H1 (cell line): ENCODE data around the gene KLK5. TPM values are rescaled to one million over a fixed set of nuclear protein-coding genes. Genes with fewer than 3 reads are reported as not detected.

Experiments used
- CTCF ChIA-PET: fragments of 300-600 bp; sonication (Branson Sonifier 250); formaldehyde crosslinking; loops from one replicate; lab custom pipeline; 2021; ENCODE audit not compliant: partially characterized antibody; lab: Charles Lee
- POLR2A ChIA-PET: fragments of 300-600 bp; sonication (Branson Sonifier 250); formaldehyde crosslinking; loops from one replicate; lab custom pipeline; 2021; ENCODE audit warnings: inconsistent platforms; ENCODE audit not compliant: partially characterized antibody; lab: Charles Lee
- DNase-seq, 2 experiments: peaks; one replicate each; pipeline versions ENCODE4 v3.0.0 to v3.0.0-alpha.2; 2010 to 2022; ENCODE audit warnings: low spot score in 2 of 2, low read depth in 1 of 2, mixed read lengths in 1 of 2
- FAIRE-seq: peaks from 2 replicates; lab custom pipeline; 2011; peaks lifted over from hg19 to GRCh38; lab: Jason Lieb, UNC
- H2AFZ ChIP-seq: 2 replicates; pipeline ENCODE4 v1.8.1; 2012; ENCODE audit warnings: low read length, inconsistent platforms
- H2AK5ac ChIP-seq: 2 replicates; pipeline ENCODE4 v1.6.1; 2013; ENCODE audit warnings: low read depth, low read length
- H2BK120ac ChIP-seq: replicated peaks from 2 replicates; pipeline ENCODE3; 2013; ENCODE audit warnings: low read depth, low read length, inconsistent platforms
- H2BK12ac ChIP-seq: 2 replicates; pipeline ENCODE4 v1.6.1; 2013; ENCODE audit warnings: low read depth, low read length
- H2BK15ac ChIP-seq: 2 replicates; pipeline ENCODE4 v1.6.1; 2013; ENCODE audit warnings: low read length
- H2BK20ac ChIP-seq: 2 replicates; pipeline ENCODE4 v1.6.1; 2013; ENCODE audit warnings: low read length
- H2BK5ac ChIP-seq: 2 replicates; pipeline ENCODE4 v1.6.1; 2013; ENCODE audit warnings: low read depth, low read length
- H3K14ac ChIP-seq: 2 replicates; pipeline ENCODE4 v1.6.1; 2013; ENCODE audit warnings: inconsistent platforms; ENCODE audit not compliant: insufficient read length
- H3K18ac ChIP-seq: 2 replicates; pipeline ENCODE4 v1.6.1; 2013; ENCODE audit warnings: low read length; ENCODE audit errors: extremely low read depth
- H3K23ac ChIP-seq: 2 replicates; pipeline ENCODE4 v1.6.1; 2013; ENCODE audit warnings: inconsistent platforms; ENCODE audit not compliant: insufficient read length
- H3K23me2 ChIP-seq: 2 replicates; pipeline ENCODE4 v1.6.1; 2013; ENCODE audit warnings: low read depth, low read length
- H3K27ac ChIP-seq: 2 replicates; pipeline ENCODE4 v1.6.1; 2011; ENCODE audit warnings: low read depth, low read length, inconsistent platforms
- H3K27me3 ChIP-seq, 4 experiments: replicated peaks in 1 of 4; 1 replicate in 1 of 4; 2 replicates in 3 of 4; pipeline versions ENCODE4 v1.6.1 to v1.8.1; 2011 to 2013; ENCODE audit warnings: low read length in 3 of 4, mild to moderate bottlenecking in 3 of 4, inconsistent platforms in 2 of 4, mixed read lengths in 2 of 4, moderate library complexity in 1 of 4; ENCODE audit not compliant: control insufficient read depth in 3 of 4, insufficient read depth in 3 of 4; ENCODE audit errors: extremely low read depth in 1 of 4
- H3K36me3 ChIP-seq, 4 experiments: 2 replicates each; pipeline versions ENCODE4 v1.6.1 to v1.8.1; 2011 to 2013; ENCODE audit warnings: mild to moderate bottlenecking in 4 of 4, low read length in 3 of 4, moderate library complexity in 2 of 4, control low read depth in 1 of 4, inconsistent platforms in 1 of 4; ENCODE audit not compliant: insufficient read depth in 4 of 4, control insufficient read depth in 2 of 4
- H3K4ac ChIP-seq: replicated peaks from 2 replicates; pipeline ENCODE3; 2013; ENCODE audit warnings: low read length, low read depth, mixed read lengths, inconsistent platforms; ENCODE audit not compliant: insufficient read length
- H3K4me1 ChIP-seq, 4 experiments: replicated peaks in 1 of 4; 1 replicate in 1 of 4; 2 replicates in 3 of 4; pipeline versions ENCODE4 v1.6.1 to v1.8.1; 2011 to 2013; ENCODE audit warnings: low read length in 3 of 4, inconsistent platforms in 2 of 4, mixed read lengths in 1 of 4; ENCODE audit not compliant: insufficient read depth in 4 of 4, control insufficient read depth in 3 of 4
- H3K4me2 ChIP-seq, 2 experiments: 2 replicates each; pipeline versions ENCODE4 v1.6.1 to v1.8.1; 2011 to 2013; ENCODE audit warnings: low read depth in 2 of 2, low read length in 2 of 2, control low read depth in 1 of 2, inconsistent platforms in 1 of 2, mild to moderate bottlenecking in 1 of 2; ENCODE audit not compliant: insufficient read depth in 1 of 2
- H3K4me3 ChIP-seq, 4 experiments: fragments of 200-600, 300-600 bp in 1 of 4; sonication (generic), shearing (Covaris generic), sonication (Bioruptor Twin) in 1 of 4; 2 replicates each; pipeline versions ENCODE4 v1.5.1 to v1.8.1; 2011 to 2016; ENCODE audit warnings: low read length in 4 of 4, low read depth in 3 of 4, control low read depth in 2 of 4, inconsistent platforms in 2 of 4, mild to moderate bottlenecking in 2 of 4, mixed read lengths in 1 of 4, moderate library complexity in 1 of 4; ENCODE audit not compliant: insufficient read depth in 2 of 4; ENCODE audit errors: extremely low read depth in 1 of 4
- H3K56ac ChIP-seq: replicated peaks from 2 replicates; pipeline ENCODE3; 2013; ENCODE audit warnings: low read depth, mild to moderate bottlenecking, mixed read lengths, low read length, inconsistent platforms; ENCODE audit not compliant: insufficient read length
- H3K79me1 ChIP-seq: 2 replicates; pipeline ENCODE4 v1.6.1; 2013; ENCODE audit warnings: low read depth, low read length, control low read depth
- H3K79me2 ChIP-seq, 2 experiments: 2 replicates each; pipeline versions ENCODE4 v1.6.1 to v1.8.1; 2012 to 2013; ENCODE audit warnings: low read length in 2 of 2, mild to moderate bottlenecking in 2 of 2, inconsistent platforms in 1 of 2; ENCODE audit not compliant: insufficient read depth in 2 of 2, control insufficient read depth in 1 of 2
- H3K9ac ChIP-seq, 4 experiments: replicated peaks in 1 of 4; 1 replicate in 1 of 4; 2 replicates in 3 of 4; pipeline versions ENCODE4 v1.6.1 to v1.8.1; 2011 to 2013; ENCODE audit warnings: low read depth in 3 of 4, low read length in 3 of 4, control low read depth in 2 of 4, mild to moderate bottlenecking in 2 of 4, moderate library complexity in 2 of 4, inconsistent platforms in 1 of 4; ENCODE audit errors: extremely low read depth in 1 of 4
- H3K9me3 ChIP-seq, 2 experiments: 2 replicates each; pipeline versions ENCODE4 v1.6.1 to v1.8.1; 2012 to 2013; ENCODE audit warnings: mild to moderate bottlenecking in 2 of 2, moderate library complexity in 2 of 2, control low read depth in 1 of 2, inconsistent platforms in 1 of 2, low read depth in 1 of 2, low read length in 1 of 2, mixed read lengths in 1 of 2; ENCODE audit not compliant: insufficient read depth in 2 of 2
- H4K20me1 ChIP-seq, 2 experiments: replicated peaks in 1 of 2; 2 replicates each; pipeline versions ENCODE3 to v1.8.1; 2011 to 2013; ENCODE audit warnings: inconsistent platforms in 2 of 2, low read length in 2 of 2, mild to moderate bottlenecking in 1 of 2; ENCODE audit not compliant: insufficient read depth in 2 of 2, control insufficient read depth in 1 of 2
- H4K5ac ChIP-seq: 2 replicates; pipeline ENCODE4 v1.6.1; 2013; ENCODE audit warnings: low read length, low read depth, mixed read lengths, inconsistent platforms; ENCODE audit not compliant: insufficient read length
- H4K8ac ChIP-seq: 2 replicates; pipeline ENCODE4 v1.8.0; 2013; ENCODE audit warnings: mild to moderate bottlenecking, moderate library complexity, low read length, inconsistent platforms; ENCODE audit not compliant: insufficient read depth; ENCODE audit errors: extremely low read depth
- H4K91ac ChIP-seq: replicated peaks from 2 replicates; pipeline ENCODE3; 2013; ENCODE audit warnings: low read length, mixed read lengths, inconsistent platforms; ENCODE audit not compliant: insufficient read length
- BRCA1 ChIP-seq: IDR thresholded peaks from 2 replicates; pipeline ENCODE4 v1.6.1; 2012; ENCODE audit warnings: low read depth, low read length, improper control_type of control experiment
- CHD2 ChIP-seq: IDR thresholded peaks from 2 replicates; pipeline ENCODE4 v1.6.1; 2012; ENCODE audit warnings: low read length, improper control_type of control experiment
- CREB1 ChIP-seq: IDR thresholded peaks from 2 replicates; pipeline ENCODE4 v1.6.1; 2012; ENCODE audit warnings: inconsistent platforms
- EGR1 ChIP-seq: IDR thresholded peaks from 2 replicates; pipeline ENCODE4 v1.6.1; 2011; ENCODE audit warnings: low read depth, low read length, borderline replicate concordance
- MAX ChIP-seq: IDR thresholded peaks from 2 replicates; pipeline ENCODE4 v1.6.1; 2012; ENCODE audit warnings: inconsistent platforms
- NRF1 ChIP-seq: IDR thresholded peaks from 2 replicates; pipeline ENCODE4 v1.6.1; 2011; ENCODE audit warnings: mild to moderate bottlenecking, low read depth, low read length, improper control_type of control experiment
- RFX5 ChIP-seq: IDR thresholded peaks from 2 replicates; pipeline ENCODE4 v1.6.1; 2011; ENCODE audit warnings: low read depth, low read length, improper control_type of control experiment, borderline replicate concordance
- TCF12 ChIP-seq: IDR thresholded peaks from 2 replicates; pipeline ENCODE4 v1.6.1; 2011; ENCODE audit warnings: low read depth, mild to moderate bottlenecking, low read length
- WGBS, 2 experiments: shearing (Covaris generic) in 1 of 2; methylation state at CpG; one replicate each; pipeline versions ENCODE4 v1.1.6 to v1.1.7; 2013 to 2015; ENCODE audit warnings: low lambda C conversion rate in 2 of 2, mixed read lengths in 2 of 2, inconsistent platforms in 1 of 2, low coverage in 1 of 2, missing lambda C conversion rate in 1 of 2; ENCODE audit not compliant: insufficient replicate concordance in 2 of 2, insufficient coverage in 1 of 2, insufficient read length in 1 of 2; ENCODE audit errors: extremely low coverage in 1 of 2, missing lambda C conversion rate in 1 of 2; 5-methylcytosine and 5-hydroxymethylcytosine counted together
- polyA plus RNA-seq, 7 experiments: library from polyadenylated mRNA; depleted of rRNA in 3 of 7; stranded (reverse) in 5 of 7; unstranded in 2 of 7; fragments of >200 nt in 5 of 7; fragments of 200-250 nt in 2 of 7; gene quantifications; 1 replicate in 5 of 7; 2 replicates in 1 of 7; 4 replicates in 1 of 7; pipeline versions ENCODE4 v1.2.1 to v1.2.3, GENCODE V29; 2011 to 2013; ENCODE audit warnings: missing spikeins in 2 of 7, mixed read lengths in 2 of 7
- total RNA-seq: library from RNA; stranded (reverse); fragmentation: NEBNext Ultra II Directional; extraction: Animal tissue kit (Norgen Biotek cat#: 25700); gene quantifications from 2 replicates; pipeline ENCODE4 v1.2.1, GENCODE V29; 2021

Gene KLK5
- total and polyA plus RNA-seq, 2 of the 8 experiments (the other 6 are each of a cell fraction or from before 2014, with no cell fraction given): 0.76 to 2.0 TPM

- Histone ChIP-seq H3K4me2 (peak overlapping the region; percentile 22 to 44; a peak in 2 of 4 replicates), H4K5ac (no peak overlapping the region), H2BK15ac (no peak overlapping the region; the same call in 1 of the 2 replicates), H3K4me1 (peaks cover 3 to 29% (median 15%) of the 10 kb centered on the region in 4 experiments; a peak in 6 of 7 replicates), H2AK5ac (no peak overlapping the region), H3K79me1 (no peaks in the 10 kb centered on the region), H2BK20ac (no peak overlapping the region), H3K9me3 (no peaks in the 10 kb centered on the region), H4K8ac (no peak overlapping the region), H3K27ac (no peak overlapping the region), H4K91ac (peak overlapping the region; percentile 23), H2BK12ac (peak overlapping the region; percentile 35; the same call in 1 of the 2 replicates), H3K18ac (no peak overlapping the region), H3K23ac (no peak overlapping the region), H3K27me3 (peaks cover 0 to under 1% (median 0%) of the 10 kb centered on the region in 4 experiments; a peak in 1 of 7 replicates), H3K4me3 (no peak overlapping the region), H3K14ac (no peak overlapping the region), H3K4ac (no peak overlapping the region), H3K36me3 (0 out of 8 replicates have a peak, but pooled peaks cover 0 to 3% (median 0%) of the 10 kb centered on the region in 4 experiments), H3K56ac (no peak overlapping the region), H2BK5ac (no peak overlapping the region), H3K23me2 (no peaks in the 10 kb centered on the region), H3K9ac (no peak overlapping the region), H4K20me1 (no peaks in the 10 kb centered on the region), H3K79me2 (no peaks in the 10 kb centered on the region), H2BK120ac (no peak overlapping the region), H2AFZ (no peak overlapping the region)
- 50% methylated on average over 8 of the region's 8 CpGs; no CpG with 5 or more reads in 1 of the 2 experiments for WGBS, 2 experiments
- FAIRE-seq (no peak), DNase-seq (no peak)
- no peak for TF ChIP-seq BRCA1
- TF ChIP-seq MAX: no peak
- no peak for TF ChIP-seq TCF12
- no peak for TF ChIP-seq EGR1
- no peak for TF ChIP-seq RFX5
- TF ChIP-seq CHD2: no peak
- no peak for TF ChIP-seq CREB1
- no peak for TF ChIP-seq NRF1
- CTCF ChIA-PET: no interaction called here
- POLR2A ChIA-PET: no interaction called here
Observed at GRCh38 chr19:50975766-50976165, 22.9 kb upstream of the KLK5 start.
